ENCODE measurements around the gene SKOR1.

The SKOR1 gene

DNA sequence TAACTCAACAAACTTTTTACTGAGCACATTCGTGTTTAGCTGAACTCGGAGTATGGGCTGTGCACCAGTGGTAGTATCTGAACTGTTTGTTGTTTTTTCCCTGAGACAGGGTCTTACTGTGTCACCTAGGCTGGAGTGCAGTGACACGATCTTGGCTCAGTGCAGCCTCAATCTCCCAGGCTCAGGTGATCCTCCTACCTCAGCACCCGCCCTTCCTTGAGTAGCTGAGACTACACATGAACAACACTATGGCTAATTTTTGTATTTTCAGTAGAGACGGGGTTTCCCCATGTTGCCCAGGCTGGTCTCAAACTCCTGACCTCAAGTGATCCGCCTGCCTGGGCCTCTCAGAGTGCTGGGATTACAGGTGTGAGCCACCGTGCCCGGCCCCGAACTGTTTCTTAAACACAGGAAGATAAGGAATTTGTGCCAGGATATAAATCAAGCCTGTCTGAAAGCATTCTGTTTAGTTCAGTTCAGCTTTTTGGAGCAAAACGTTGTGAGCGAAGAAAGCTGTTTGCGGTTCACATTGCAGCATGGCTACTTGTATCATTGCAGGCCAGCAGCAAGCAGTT is 40.4 kb upstream of the SKOR1 start:
- peak overlapping the region; percentile 48; the same call in 1 of the 2 replicates for H2AFZ ChIP-seq (ENCODE audit: low read depth, low read length)
- no peak overlapping the region for H3K4me3 ChIP-seq (ENCODE audit: low read depth in 1 of 2, low read length in 2 of 2)
- no peak for TF ChIP-seq EZH2 (IDR thresholded peaks at IDR 0.05; ENCODE audit: borderline replicate concordance, low read depth, low read length, severe bottlenecking)
- TF ChIP-seq, protein P1, sequence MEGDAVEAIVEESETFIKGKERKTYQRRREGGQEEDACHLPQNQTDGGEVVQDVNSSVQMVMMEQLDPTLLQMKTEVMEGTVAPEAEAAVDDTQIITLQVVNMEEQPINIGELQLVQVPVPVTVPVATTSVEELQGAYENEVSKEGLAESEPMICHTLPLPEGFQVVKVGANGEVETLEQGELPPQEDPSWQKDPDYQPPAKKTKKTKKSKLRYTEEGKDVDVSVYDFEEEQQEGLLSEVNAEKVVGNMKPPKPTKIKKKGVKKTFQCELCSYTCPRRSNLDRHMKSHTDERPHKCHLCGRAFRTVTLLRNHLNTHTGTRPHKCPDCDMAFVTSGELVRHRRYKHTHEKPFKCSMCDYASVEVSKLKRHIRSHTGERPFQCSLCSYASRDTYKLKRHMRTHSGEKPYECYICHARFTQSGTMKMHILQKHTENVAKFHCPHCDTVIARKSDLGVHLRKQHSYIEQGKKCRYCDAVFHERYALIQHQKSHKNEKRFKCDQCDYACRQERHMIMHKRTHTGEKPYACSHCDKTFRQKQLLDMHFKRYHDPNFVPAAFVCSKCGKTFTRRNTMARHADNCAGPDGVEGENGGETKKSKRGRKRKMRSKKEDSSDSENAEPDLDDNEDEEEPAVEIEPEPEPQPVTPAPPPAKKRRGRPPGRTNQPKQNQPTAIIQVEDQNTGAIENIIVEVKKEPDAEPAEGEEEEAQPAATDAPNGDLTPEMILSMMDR (IDR thresholded peaks at IDR 0.05; ENCODE audit: borderline replicate concordance, extremely low read depth, low read length, poor library complexity, severe bottlenecking): no peak
- peaks cover 65% of the 10 kb centered on the region for H3K4me1 ChIP-seq (ENCODE audit: insufficient read depth, low read length)
- peak overlapping the region; percentile 54 for H3K9ac ChIP-seq (ENCODE audit: low read depth, low read length)
- peaks cover 13% of the 10 kb centered on the region for H3K79me2 ChIP-seq (ENCODE audit: insufficient read depth, low read length)
- DNase-seq: no peak
- H3K4me2 ChIP-seq (ENCODE audit: insufficient read depth, low read length): peak overlapping the region; percentile 31; the same call in 1 of the 2 replicates
- ATAC-seq (ENCODE audit: insufficient read depth, low read depth): peak; percentile 7
- no peaks in the 10 kb centered on the region for H3K27me3 ChIP-seq (ENCODE audit: insufficient read depth, low read length, poor library complexity)
- peak overlapping the region; percentile 97 for H3K27ac ChIP-seq (ENCODE audit: low read length)
- H4K20me1 ChIP-seq (ENCODE audit: insufficient read depth, low read length): no peaks in the 10 kb centered on the region
- H3K9me3 ChIP-seq (ENCODE audit: insufficient read depth, low read length, severe bottlenecking): no peaks in the 10 kb centered on the region
- H3K36me3 ChIP-seq (ENCODE audit: insufficient read depth, low read length): no peaks in the 10 kb centered on the region

DNA sequence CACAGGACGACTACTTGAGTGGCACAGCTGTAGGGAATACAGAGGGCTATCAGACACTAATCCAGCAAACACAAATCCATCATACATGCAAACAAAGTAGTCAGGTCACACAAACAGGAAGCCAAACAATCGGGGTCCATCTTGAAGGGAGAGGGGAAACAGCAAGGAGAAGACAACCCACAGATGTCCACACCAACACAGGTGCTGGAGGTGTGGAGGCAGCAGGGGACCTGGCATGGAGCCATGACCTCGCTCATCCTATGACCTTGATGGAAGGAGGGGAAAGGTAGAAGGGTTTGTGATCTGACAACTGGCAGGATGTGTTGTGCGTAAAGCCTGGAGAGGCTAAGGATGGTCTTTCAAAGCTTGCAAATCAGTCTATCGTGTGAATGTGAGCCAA is 39.9 kb upstream of the SKOR1 start:
- Histone ChIP-seq H2AFZ (ENCODE audit: low read depth, low read length) (peak overlapping the region; percentile 48; the same call in 1 of the 2 replicates), H3K4me1 (ENCODE audit: insufficient read depth, low read length) (peaks cover 65% of the 10 kb centered on the region), H3K36me3 (ENCODE audit: insufficient read depth, low read length) (no peaks in the 10 kb centered on the region), H3K9me3 (ENCODE audit: insufficient read depth, low read length, severe bottlenecking) (no peaks in the 10 kb centered on the region), H3K4me2 (ENCODE audit: insufficient read depth, low read length) (peak overlapping the region; percentile 23), H3K4me3 (ENCODE audit: low read depth in 1 of 2, low read length in 2 of 2) (no peak overlapping the region), H3K27me3 (ENCODE audit: insufficient read depth, low read length, poor library complexity) (no peaks in the 10 kb centered on the region), H3K79me2 (ENCODE audit: insufficient read depth, low read length) (peaks cover 13% of the 10 kb centered on the region), H3K9ac (ENCODE audit: low read depth, low read length) (peak overlapping the region; percentile 54), H4K20me1 (ENCODE audit: insufficient read depth, low read length) (no peaks in the 10 kb centered on the region), H3K27ac (ENCODE audit: low read length) (peak overlapping the region; percentile 97)
- peak; percentile 60 for DNase-seq
- no peak for TF ChIP-seq EZH2 (IDR thresholded peaks at IDR 0.05; ENCODE audit: borderline replicate concordance, low read depth, low read length, severe bottlenecking)
- TF ChIP-seq, protein P1 (IDR thresholded peaks at IDR 0.05; ENCODE audit: borderline replicate concordance, extremely low read depth, low read length, poor library complexity, severe bottlenecking): no peak
- no peak for ATAC-seq (ENCODE audit: insufficient read depth, low read depth)

DNA sequence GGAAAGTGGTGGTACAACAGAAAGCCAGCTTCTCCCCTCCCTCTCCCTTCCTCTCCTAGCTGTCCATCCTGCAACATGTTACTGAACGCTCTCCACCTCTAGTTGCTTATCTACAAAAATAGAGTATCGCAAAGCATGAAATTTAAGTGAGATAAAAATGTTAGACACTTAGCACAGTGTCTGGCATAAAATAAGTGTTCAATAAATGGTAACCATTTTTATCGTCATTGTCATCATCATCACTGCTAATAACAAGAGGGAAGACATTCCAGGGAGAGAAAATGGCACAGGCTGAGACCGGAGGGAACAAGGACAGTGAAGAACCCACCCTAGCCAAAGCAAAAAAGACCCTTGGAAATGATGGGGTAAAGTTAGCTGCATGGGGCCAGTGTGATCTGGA is 38.7 kb upstream of the SKOR1 start:
- Histone ChIP-seq H2AFZ (ENCODE audit: low read depth, low read length) (no peak overlapping the region), H3K4me2 (ENCODE audit: insufficient read depth, low read length) (no peak overlapping the region), H3K27ac (ENCODE audit: low read length) (peak overlapping the region; percentile 97), H3K4me3 (ENCODE audit: low read depth in 1 of 2, low read length in 2 of 2) (no peak overlapping the region), H3K9ac (ENCODE audit: low read depth, low read length) (no peak overlapping the region), H3K79me2 (ENCODE audit: insufficient read depth, low read length) (peaks cover 13% of the 10 kb centered on the region), H4K20me1 (ENCODE audit: insufficient read depth, low read length) (no peaks in the 10 kb centered on the region), H3K36me3 (ENCODE audit: insufficient read depth, low read length) (0 out of 2 replicates have a peak, but pooled peaks cover 3% of the 10 kb centered on the region), H3K27me3 (ENCODE audit: insufficient read depth, low read length, poor library complexity) (no peaks in the 10 kb centered on the region), H3K4me1 (ENCODE audit: insufficient read depth, low read length) (peaks cover 54% of the 10 kb centered on the region), H3K9me3 (ENCODE audit: insufficient read depth, low read length, severe bottlenecking) (no peaks in the 10 kb centered on the region)
- ATAC-seq (ENCODE audit: insufficient read depth, low read depth): no peak
- DNase-seq: no peak
- TF ChIP-seq, protein P1 (IDR thresholded peaks at IDR 0.05; ENCODE audit: borderline replicate concordance, extremely low read depth, low read length, poor library complexity, severe bottlenecking): no peak
- TF ChIP-seq EZH2 (IDR thresholded peaks at IDR 0.05; ENCODE audit: borderline replicate concordance, low read depth, low read length, severe bottlenecking): no peak
